Measurements from ENCODE around the gene LRFN4.

LRFN4 gene

GRCh38 chr11:66906061-66906733 lies 49.3 kb downstream of the LRFN4 start:
- Histone ChIP-seq H2AFZ (ENCODE audit: low read depth, low read length) (no peak overlapping the region), H3K36me3 (ENCODE audit: insufficient read depth, low read length) (no peaks in the 10 kb centered on the region), H3K27me3 (ENCODE audit: insufficient read depth, low read length) (no peaks in the 10 kb centered on the region), H3K4me3 (ENCODE audit: low read length) (no peak overlapping the region), H3K4me1 (ENCODE audit: insufficient read depth, low read length) (peaks cover 7% of the 10 kb centered on the region), H3K9me3 (ENCODE audit: low read length) (no peaks in the 10 kb centered on the region)

DNA sequence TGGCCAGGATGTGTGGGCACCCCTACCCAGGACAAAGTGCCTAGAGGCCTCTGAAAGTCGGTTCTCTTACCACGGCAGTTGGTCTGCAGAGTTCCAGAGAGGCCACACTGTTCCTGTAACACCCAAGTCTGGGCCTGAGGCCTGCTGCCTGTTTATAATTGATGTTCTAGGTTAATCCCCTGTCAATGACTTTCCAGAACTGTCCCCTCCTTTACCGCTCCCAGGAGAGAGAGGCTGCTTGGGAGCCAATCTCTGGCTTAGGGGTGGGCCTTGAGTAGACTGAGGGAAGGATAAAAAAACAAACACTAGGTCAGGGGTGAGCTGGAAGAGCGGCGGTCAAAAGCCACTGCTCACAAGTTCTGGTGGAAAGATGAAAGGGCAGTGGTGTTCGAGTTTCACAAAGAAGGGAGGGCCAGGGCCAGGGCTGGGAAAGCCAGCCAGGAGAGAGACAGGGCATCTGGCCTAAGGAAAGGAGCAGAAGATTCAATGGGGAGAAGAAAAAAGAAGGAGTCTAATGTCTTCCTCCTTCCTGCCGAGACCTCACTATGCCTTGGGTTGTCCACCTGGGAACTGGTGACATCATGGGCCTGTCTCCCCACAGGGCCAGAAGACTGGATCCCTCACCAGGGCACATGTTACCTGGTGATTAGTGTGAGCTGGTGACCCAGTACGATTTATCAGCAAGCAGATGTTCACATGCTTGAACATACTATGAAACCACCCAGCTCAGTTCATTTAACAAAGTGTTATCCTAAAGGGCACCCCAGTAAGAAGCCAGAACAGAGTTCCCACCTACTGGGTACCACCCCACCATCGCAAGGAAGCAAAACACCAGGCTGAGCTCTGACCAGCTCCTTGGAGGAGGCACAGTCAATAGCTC lies 51.1 kb downstream of the LRFN4 start:
- peaks cover 14% of the 10 kb centered on the region for H3K4me1 ChIP-seq (ENCODE audit: insufficient read depth, low read length)
- H3K27me3 ChIP-seq (ENCODE audit: insufficient read depth, low read length), result no peaks in the 10 kb centered on the region
- H2AFZ ChIP-seq (ENCODE audit: low read depth, low read length), result no peak overlapping the region
- H3K9me3 ChIP-seq (ENCODE audit: low read length), result no peaks in the 10 kb centered on the region
- no peak overlapping the region for H3K4me3 ChIP-seq (ENCODE audit: low read length)
- no peaks in the 10 kb centered on the region for H3K36me3 ChIP-seq (ENCODE audit: insufficient read depth, low read length)

GRCh38 chr11:66909181-66909580 lies 52.3 kb downstream of the LRFN4 start:
- Histone ChIP-seq H3K27me3 (ENCODE audit: insufficient read depth, low read length) (no peaks in the 10 kb centered on the region), H3K4me1 (ENCODE audit: insufficient read depth, low read length) (peaks cover 18% of the 10 kb centered on the region), H3K4me3 (ENCODE audit: low read length) (no peak overlapping the region), H3K36me3 (ENCODE audit: insufficient read depth, low read length) (no peaks in the 10 kb centered on the region), H3K9me3 (ENCODE audit: low read length) (no peaks in the 10 kb centered on the region), H2AFZ (ENCODE audit: low read depth, low read length) (no peak overlapping the region)

DNA sequence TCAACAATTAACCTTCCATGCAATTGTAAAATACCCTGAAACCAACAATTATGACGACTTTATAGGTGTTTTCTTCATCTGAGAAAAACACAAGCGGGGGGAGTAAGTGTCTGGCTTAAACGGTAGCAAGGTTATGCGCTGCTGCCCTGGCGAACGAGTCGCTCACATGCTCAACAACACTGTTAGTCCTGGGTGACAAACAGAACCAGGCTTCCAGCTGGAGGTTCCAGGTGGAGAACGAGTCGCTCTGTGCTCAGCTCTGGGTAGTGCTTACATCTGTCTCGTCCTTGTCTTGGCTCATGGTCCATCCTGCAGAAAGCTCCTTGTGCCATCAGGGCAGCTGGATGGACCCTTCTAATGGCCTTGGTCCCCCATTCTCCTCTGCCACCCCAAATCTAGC lies 53.2 kb downstream of the LRFN4 start:
- Histone ChIP-seq H3K4me1 (ENCODE audit: insufficient read depth, low read length) (peaks cover 18% of the 10 kb centered on the region), H3K36me3 (ENCODE audit: insufficient read depth, low read length) (no peaks in the 10 kb centered on the region), H3K27me3 (ENCODE audit: insufficient read depth, low read length) (no peaks in the 10 kb centered on the region), H2AFZ (ENCODE audit: low read depth, low read length) (no peak overlapping the region), H3K9me3 (ENCODE audit: low read length) (no peaks in the 10 kb centered on the region), H3K4me3 (ENCODE audit: low read length) (no peak overlapping the region)
